ENCODE results near the gene SLC30A1. TPM values are rescaled to one million over a fixed set of nuclear protein-coding genes. Genes with fewer than 3 reads are reported as not detected.

SLC30A1 gene
- polyA plus RNA-seq, 1 experiment, result 12.8 TPM

GRCh38 chr1:211606914-211607753 is 28.2 kb upstream of the SLC30A1 start:
- no peak for DNase-seq (ENCODE audit: low read depth, low spot score)
- Histone ChIP-seq H3K27me3 (ENCODE audit: control insufficient read depth, insufficient read depth, low read length) (no peaks in the 10 kb centered on the region), H3K9me3 (ENCODE audit: control insufficient read depth, insufficient read depth, low read length) (no peaks in the 10 kb centered on the region), H3K27ac (ENCODE audit: low read depth, low read length) (no peak overlapping the region), H3K4me3 (ENCODE audit: low read depth, low read length) (no peak overlapping the region)
- ChIA-PET POLR2A (no interaction called here), CTCF (interaction anchor here (0.7 to 1.6 kb wide), 2 partner anchors 18 to 283 kb away, joined by 4 read pairs; no protein-coding TSS in a partner anchor)
- no peak for TF ChIP-seq CTCF (IDR thresholded peaks at IDR 0.05; ENCODE audit: low read depth, low read length)

GRCh38 chr1:211606332-211606913 is 27.5 kb upstream of the SLC30A1 start:
- no peaks in the 10 kb centered on the region for H3K27me3 ChIP-seq (ENCODE audit: control insufficient read depth, insufficient read depth, low read length)
- H3K9me3 ChIP-seq (ENCODE audit: control insufficient read depth, insufficient read depth, low read length), result no peaks in the 10 kb centered on the region
- H3K27ac ChIP-seq (ENCODE audit: low read depth, low read length), result no peak overlapping the region
- no peak for DNase-seq (ENCODE audit: low read depth, low spot score)
- no peak overlapping the region for H3K4me3 ChIP-seq (ENCODE audit: low read depth, low read length)
- CTCF ChIA-PET, result interaction anchor here (1.6 to 1.7 kb wide), 2 partner anchors 19 to 49 kb away, joined by 4 read pairs; no protein-coding TSS in a partner anchor
- POLR2A ChIA-PET, result no interaction called here
- TF ChIP-seq CTCF (IDR thresholded peaks at IDR 0.05; ENCODE audit: low read depth, low read length), result no peak

GRCh38 chr1:211605603-211606331 is 26.8 kb upstream of the SLC30A1 start:
- DNase-seq (ENCODE audit: low read depth, low spot score), result no peak
- Histone ChIP-seq H3K27ac (ENCODE audit: low read depth, low read length) (no peak overlapping the region), H3K27me3 (ENCODE audit: control insufficient read depth, insufficient read depth, low read length) (no peaks in the 10 kb centered on the region), H3K4me3 (ENCODE audit: low read depth, low read length) (no peak overlapping the region), H3K9me3 (ENCODE audit: control insufficient read depth, insufficient read depth, low read length) (no peaks in the 10 kb centered on the region)
- CTCF ChIA-PET, result interaction anchor here (1.7 kb wide), 1 partner anchor 49 kb away, joined by 4 read pairs; no protein-coding TSS in a partner anchor
- no peak for TF ChIP-seq CTCF (IDR thresholded peaks at IDR 0.05; ENCODE audit: low read depth, low read length)
- POLR2A ChIA-PET, result no interaction called here

GRCh38 chr1:211605034-211605433 is 26.1 kb upstream of the SLC30A1 start:
- CTCF ChIA-PET, result interaction anchor here (1.7 kb wide), 1 partner anchor 50 kb away, joined by 4 read pairs; no protein-coding TSS in a partner anchor
- H3K27me3 ChIP-seq (ENCODE audit: control insufficient read depth, insufficient read depth, low read length), result no peaks in the 10 kb centered on the region
- no peaks in the 10 kb centered on the region for H3K9me3 ChIP-seq (ENCODE audit: control insufficient read depth, insufficient read depth, low read length)
- H3K27ac ChIP-seq (ENCODE audit: low read depth, low read length), result no peak overlapping the region
- H3K4me3 ChIP-seq (ENCODE audit: low read depth, low read length), result no peak overlapping the region
- DNase-seq (ENCODE audit: low read depth, low spot score), result no peak
- POLR2A ChIA-PET, result no interaction called here
- no peak for TF ChIP-seq CTCF (IDR thresholded peaks at IDR 0.05; ENCODE audit: low read depth, low read length)

Data from AG04450 (cell line).